ENCODE measurements around the gene LRFN2.

DNA sequence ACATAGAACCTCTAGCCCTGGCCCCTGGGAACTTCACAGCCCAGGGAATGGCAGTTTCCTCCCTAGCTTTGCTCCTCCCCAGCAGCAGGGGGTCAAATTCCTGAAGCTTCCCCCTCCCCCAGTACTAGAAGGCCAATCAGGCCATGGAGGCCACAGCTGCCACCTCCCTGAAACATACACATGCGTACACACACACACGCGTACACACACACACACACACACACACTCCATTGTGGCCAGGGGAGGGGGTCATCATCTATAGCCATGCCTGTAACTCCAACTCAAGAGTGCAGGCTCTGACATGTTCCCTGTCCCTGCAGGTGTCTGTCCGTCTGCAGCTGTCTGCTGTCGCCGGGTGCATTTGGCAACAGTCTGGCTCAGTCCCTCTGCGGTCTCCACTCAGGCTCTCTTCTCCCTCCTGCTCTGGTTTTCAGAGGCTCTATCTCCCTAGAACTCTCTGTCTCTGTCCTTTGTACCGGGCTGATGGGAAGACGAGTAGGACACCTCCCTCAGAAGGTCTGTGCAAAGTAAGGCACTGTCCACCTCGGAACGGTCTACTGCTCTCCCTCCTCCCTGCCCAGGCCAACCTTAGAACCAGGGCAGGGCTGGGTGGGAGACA lies 1.4 kb downstream of the LRFN2 start:
- no peak for TF ChIP-seq EZH2 (IDR thresholded peaks at IDR 0.05; ENCODE audit: low read depth, unreplicated experiment)
- TF ChIP-seq, protein P1, sequence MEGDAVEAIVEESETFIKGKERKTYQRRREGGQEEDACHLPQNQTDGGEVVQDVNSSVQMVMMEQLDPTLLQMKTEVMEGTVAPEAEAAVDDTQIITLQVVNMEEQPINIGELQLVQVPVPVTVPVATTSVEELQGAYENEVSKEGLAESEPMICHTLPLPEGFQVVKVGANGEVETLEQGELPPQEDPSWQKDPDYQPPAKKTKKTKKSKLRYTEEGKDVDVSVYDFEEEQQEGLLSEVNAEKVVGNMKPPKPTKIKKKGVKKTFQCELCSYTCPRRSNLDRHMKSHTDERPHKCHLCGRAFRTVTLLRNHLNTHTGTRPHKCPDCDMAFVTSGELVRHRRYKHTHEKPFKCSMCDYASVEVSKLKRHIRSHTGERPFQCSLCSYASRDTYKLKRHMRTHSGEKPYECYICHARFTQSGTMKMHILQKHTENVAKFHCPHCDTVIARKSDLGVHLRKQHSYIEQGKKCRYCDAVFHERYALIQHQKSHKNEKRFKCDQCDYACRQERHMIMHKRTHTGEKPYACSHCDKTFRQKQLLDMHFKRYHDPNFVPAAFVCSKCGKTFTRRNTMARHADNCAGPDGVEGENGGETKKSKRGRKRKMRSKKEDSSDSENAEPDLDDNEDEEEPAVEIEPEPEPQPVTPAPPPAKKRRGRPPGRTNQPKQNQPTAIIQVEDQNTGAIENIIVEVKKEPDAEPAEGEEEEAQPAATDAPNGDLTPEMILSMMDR (conservative IDR thresholded peaks at IDR 0.05; ENCODE audit: low read depth in 2 of 2) = no peak
- TF ChIP-seq POLR2AphosphoS5 (IDR thresholded peaks at IDR 0.05; ENCODE audit: low read depth) = no peak; the same call in 1 of the 2 replicates
- no peak for TF ChIP-seq JUNB (IDR thresholded peaks at IDR 0.05; ENCODE audit: unreplicated experiment)

Data from GM23338 (cell line).